ENCODE measurements around the gene ITGB4.

DNA sequence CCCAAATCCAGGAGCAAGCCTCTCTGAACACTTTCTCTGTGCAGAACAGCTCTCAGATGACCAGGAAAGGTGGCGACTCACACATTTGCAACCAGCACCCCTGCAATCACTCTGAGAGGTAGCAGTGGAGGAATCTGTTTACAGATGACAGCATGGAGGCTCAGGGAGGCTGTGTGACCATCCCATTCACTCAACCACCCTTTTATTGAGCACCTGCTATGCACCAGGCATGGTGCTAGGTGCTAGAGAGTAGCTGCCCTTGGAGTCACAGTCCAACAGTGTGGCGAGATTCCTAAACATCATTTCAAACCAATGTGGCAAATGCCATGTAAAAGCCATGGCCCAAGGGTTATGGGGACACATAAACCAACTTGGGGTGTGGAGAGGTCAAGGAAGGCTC is 1.5 kb upstream of the ITGB4 start:
- TF ChIP-seq, protein P1, sequence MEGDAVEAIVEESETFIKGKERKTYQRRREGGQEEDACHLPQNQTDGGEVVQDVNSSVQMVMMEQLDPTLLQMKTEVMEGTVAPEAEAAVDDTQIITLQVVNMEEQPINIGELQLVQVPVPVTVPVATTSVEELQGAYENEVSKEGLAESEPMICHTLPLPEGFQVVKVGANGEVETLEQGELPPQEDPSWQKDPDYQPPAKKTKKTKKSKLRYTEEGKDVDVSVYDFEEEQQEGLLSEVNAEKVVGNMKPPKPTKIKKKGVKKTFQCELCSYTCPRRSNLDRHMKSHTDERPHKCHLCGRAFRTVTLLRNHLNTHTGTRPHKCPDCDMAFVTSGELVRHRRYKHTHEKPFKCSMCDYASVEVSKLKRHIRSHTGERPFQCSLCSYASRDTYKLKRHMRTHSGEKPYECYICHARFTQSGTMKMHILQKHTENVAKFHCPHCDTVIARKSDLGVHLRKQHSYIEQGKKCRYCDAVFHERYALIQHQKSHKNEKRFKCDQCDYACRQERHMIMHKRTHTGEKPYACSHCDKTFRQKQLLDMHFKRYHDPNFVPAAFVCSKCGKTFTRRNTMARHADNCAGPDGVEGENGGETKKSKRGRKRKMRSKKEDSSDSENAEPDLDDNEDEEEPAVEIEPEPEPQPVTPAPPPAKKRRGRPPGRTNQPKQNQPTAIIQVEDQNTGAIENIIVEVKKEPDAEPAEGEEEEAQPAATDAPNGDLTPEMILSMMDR (conservative IDR thresholded peaks at IDR 0.05; ENCODE audit: low read depth in 2 of 2): no peak
- TF ChIP-seq EZH2 (IDR thresholded peaks at IDR 0.05; ENCODE audit: low read depth, unreplicated experiment) (no peak), EZH2phosphoT487 (IDR thresholded peaks at IDR 0.05; ENCODE audit: unreplicated experiment) (no peak), POLR2AphosphoS5 (IDR thresholded peaks at IDR 0.05; ENCODE audit: low read depth) (no peak), CREB1 (CRISPR knock-in tag; IDR thresholded peaks at IDR 0.05; ENCODE audit: low read depth) (no peak)
- TF ChIP-seq, protein P2, sequence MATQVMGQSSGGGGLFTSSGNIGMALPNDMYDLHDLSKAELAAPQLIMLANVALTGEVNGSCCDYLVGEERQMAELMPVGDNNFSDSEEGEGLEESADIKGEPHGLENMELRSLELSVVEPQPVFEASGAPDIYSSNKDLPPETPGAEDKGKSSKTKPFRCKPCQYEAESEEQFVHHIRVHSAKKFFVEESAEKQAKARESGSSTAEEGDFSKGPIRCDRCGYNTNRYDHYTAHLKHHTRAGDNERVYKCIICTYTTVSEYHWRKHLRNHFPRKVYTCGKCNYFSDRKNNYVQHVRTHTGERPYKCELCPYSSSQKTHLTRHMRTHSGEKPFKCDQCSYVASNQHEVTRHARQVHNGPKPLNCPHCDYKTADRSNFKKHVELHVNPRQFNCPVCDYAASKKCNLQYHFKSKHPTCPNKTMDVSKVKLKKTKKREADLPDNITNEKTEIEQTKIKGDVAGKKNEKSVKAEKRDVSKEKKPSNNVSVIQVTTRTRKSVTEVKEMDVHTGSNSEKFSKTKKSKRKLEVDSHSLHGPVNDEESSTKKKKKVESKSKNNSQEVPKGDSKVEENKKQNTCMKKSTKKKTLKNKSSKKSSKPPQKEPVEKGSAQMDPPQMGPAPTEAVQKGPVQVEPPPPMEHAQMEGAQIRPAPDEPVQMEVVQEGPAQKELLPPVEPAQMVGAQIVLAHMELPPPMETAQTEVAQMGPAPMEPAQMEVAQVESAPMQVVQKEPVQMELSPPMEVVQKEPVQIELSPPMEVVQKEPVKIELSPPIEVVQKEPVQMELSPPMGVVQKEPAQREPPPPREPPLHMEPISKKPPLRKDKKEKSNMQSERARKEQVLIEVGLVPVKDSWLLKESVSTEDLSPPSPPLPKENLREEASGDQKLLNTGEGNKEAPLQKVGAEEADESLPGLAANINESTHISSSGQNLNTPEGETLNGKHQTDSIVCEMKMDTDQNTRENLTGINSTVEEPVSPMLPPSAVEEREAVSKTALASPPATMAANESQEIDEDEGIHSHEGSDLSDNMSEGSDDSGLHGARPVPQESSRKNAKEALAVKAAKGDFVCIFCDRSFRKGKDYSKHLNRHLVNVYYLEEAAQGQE (IDR thresholded peaks at IDR 0.05; ENCODE audit: unreplicated experiment): no peak

Data from GM23338 (cell line).